Measurements from ENCODE around the gene F2RL1.
"Not testable (repeated sequence)": the region's sequence is repeated elsewhere in the genome, so short reads cannot be mapped to it uniquely, and the experiment has no call there.

The F2RL1 gene

GRCh38 chr5:76849419-76850291 lies 30.8 kb downstream of the F2RL1 start, which contains the start of gene S100Z:
S100Z (plus strand) TSS chr5:76850014; CDS start chr5:76875360, 25,346 bp downstream.
- no peak for DNase-seq (ENCODE audit: low read depth)
- no peak within 1 kb of the TSS for H3K4me3 ChIP-seq (ENCODE audit: low read depth, low read length)
- TF ChIP-seq CTCF (IDR thresholded peaks at IDR 0.05; ENCODE audit: insufficient read depth, low read depth, low read length, missing control alignments) = no peak

GRCh38 chr5:76850543-76851145 lies 31.8 kb downstream of the F2RL1 start:
- H3K4me3 ChIP-seq (ENCODE audit: low read depth, low read length) = no peak overlapping the region
- no peak for DNase-seq (ENCODE audit: low read depth)
- no peak for TF ChIP-seq CTCF (IDR thresholded peaks at IDR 0.05; ENCODE audit: insufficient read depth, low read depth, low read length, missing control alignments)

- no peak overlapping the region for H3K4me3 ChIP-seq (ENCODE audit: low read depth, low read length)
- no peak for TF ChIP-seq CTCF (IDR thresholded peaks at IDR 0.05; ENCODE audit: insufficient read depth, low read depth, low read length, missing control alignments)
- no peak for DNase-seq (ENCODE audit: low read depth)
Measured at GRCh38 chr5:76851728-76852369, 33.0 kb downstream of the F2RL1 start.

GRCh38 chr5:76852772-76853171 lies 33.9 kb downstream of the F2RL1 start:
- no peak overlapping the region for H3K4me3 ChIP-seq (ENCODE audit: low read depth, low read length)
- no peak for TF ChIP-seq CTCF (IDR thresholded peaks at IDR 0.05; ENCODE audit: insufficient read depth, low read depth, low read length, missing control alignments)
- no peak for DNase-seq (ENCODE audit: low read depth)

- H3K4me3 ChIP-seq (ENCODE audit: low read depth, low read length); DNase-seq (ENCODE audit: low read depth): not testable (repeated sequence)
Measured at GRCh38 chr5:76853741-76854140, 34.9 kb downstream of the F2RL1 start.

GRCh38 chr5:76854644-76855043 lies 35.8 kb downstream of the F2RL1 start:
- no peak for TF ChIP-seq CTCF (IDR thresholded peaks at IDR 0.05; ENCODE audit: insufficient read depth, low read depth, low read length, missing control alignments)
- H3K4me3 ChIP-seq (ENCODE audit: low read depth, low read length) = no peak overlapping the region
- DNase-seq (ENCODE audit: low read depth) = no peak

- DNase-seq (ENCODE audit: low read depth) = not testable (repeated sequence)
Measured at GRCh38 chr5:76855501-76855900, 36.7 kb downstream of the F2RL1 start.

More at GRCh38 chr5:76855501-76855900, 36.7 kb downstream of the F2RL1 start:
- H3K4me3 ChIP-seq (ENCODE audit: low read depth, low read length) = not testable (repeated sequence)

Measured in GM12865 (cell line).